Skeletal muscle cell (primary cell): ENCODE measurements around the gene CD40LG.

Source experiments
- DNase-seq: peaks from one replicate; pipeline ENCODE4 v3.0.0-alpha.2; 2010; ENCODE audit warnings: low read depth
- H3K4me3 ChIP-seq: 2 replicates; pipeline ENCODE4 v1.5.1; 2011; ENCODE audit warnings: low read depth, mild to moderate bottlenecking, control low read depth, low read length, moderate library complexity

Gene CD40LG

GRCh38 chrX:136643243-136643642, 4.7 kb upstream of the CD40LG start:
- no peak for DNase-seq
- no peak overlapping the region for H3K4me3 ChIP-seq

DNA sequence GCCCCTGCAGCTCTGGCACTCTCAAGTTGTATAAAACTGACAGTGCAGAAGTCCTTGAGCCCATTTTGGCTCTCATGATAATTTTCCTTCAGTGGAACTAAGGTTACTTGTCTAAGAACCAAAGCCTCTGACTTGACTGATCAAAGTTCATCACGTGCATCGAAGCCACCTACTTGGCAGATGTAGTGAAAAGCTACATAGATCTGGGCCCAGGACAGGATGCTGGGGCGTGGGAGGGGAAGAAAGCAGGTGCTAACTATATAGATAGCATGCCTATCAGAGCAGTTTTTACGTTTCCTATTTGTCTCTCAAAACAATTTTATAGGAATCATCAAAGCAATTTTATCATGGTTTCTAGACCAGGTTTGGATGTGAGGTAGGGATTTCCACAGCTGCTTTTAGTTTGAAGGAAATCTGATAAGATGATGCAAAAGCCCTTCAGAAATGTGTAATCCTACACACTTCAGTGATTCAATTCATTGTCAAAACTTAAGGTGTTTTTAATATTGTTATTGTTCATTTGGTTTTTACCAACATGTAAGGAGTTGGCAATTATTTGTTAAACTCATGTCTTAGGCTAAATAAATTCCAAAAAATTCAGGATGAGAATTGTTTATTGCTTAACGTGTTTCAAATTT, 1.2 kb upstream of the CD40LG start:
- no peak for DNase-seq

DNA sequence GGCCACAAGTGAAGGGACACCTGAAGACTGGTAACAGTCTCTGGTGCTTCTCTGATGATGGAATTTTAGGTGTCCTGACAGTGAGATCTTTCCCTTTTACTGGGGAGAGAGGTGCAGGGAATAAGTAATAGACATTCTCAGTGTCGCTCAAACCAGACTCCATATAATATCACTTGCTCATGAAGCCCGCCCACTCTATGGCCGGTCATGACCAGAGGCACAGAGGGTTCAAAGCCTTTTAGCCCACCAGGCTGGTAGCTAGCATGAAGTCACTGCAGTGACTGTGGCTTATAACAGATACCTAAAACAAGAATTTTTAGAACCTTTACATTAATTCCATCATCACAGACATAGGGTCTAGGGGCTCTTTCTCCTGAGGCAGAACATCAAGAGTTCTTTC, 2.9 kb downstream of the CD40LG start:
- no peak overlapping the region for H3K4me3 ChIP-seq
- DNase-seq = no peak

More for the DNA sequence above, 1.2 kb upstream of the CD40LG start:
- no peak overlapping the region for H3K4me3 ChIP-seq

DNA sequence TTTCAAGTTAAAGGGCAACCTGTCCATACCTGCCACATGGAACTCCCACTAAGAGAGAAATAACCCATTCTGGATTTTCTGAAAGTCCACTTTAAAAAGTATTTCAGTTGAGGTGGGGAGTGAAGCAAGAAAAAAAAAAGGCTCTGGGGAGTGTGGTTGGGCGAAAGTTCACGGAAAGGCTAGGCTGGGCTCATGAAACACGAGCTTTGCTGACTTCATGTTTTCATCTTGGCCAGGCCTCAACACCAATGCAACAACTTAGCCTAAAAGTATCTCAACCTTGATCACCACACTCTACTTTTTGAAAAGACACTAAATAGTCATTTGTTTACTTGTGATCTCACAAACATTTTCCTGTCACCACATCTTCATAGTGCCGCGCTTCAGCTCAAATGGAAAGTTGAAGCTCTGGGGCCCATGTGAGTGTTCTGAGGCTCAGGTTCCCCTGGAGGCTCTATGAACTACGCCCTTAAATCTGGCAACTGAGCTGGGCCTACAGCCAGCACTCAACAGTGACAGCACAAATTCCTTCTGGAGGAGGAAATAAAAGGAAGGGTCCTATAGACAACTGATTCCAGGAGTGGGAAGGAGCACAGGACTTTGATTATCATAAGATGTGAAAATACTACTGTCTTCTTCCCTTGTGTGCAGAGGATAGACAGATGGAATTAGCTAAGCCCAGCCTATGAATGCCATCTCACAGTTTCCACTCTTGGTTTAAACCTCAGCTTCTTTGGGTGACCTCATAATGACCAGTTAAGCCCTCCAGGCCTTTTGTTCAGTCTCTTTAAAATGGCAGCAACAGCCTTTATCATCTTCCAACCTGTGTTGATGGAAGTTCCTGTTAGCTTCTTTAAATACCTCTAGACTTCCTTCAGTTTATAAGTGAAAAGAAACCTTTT, 5.1 kb downstream of the CD40LG start:
- no peak overlapping the region for H3K4me3 ChIP-seq
- peak; percentile 8 for DNase-seq

DNA sequence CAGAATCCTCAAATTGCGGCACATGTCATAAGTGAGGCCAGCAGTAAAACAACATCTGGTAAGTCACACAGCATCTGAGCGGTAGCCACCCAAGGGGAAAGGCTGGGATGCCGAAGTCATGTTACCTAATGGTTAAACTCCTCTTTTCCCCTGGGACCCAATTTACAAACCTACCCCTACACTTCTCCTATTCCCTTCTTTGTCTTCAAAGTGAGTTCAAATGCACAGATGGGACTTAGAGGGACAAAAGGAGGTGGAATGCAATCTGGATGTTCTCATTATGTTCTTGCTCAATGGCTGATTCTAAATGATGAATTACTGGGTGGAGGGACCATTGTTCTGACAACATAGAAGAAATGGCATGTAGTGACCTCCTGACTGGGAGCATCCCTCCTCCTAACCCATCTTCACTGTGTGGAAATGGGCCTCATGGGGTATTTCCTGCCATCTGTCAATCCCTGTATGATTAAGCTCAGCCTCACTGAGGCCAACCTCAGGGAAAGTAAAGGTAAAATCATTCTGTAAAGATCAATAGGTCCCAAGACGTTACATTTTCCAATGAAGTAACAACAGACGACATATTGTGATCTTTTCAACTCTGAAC, 8.5 kb downstream of the CD40LG start:
- no peak overlapping the region for H3K4me3 ChIP-seq
- DNase-seq = no peak

- H3K4me3 ChIP-seq = no peak overlapping the region
- no peak for DNase-seq
Observed at GRCh38 chrX:136658151-136658550, 10.2 kb downstream of the CD40LG start.

DNA sequence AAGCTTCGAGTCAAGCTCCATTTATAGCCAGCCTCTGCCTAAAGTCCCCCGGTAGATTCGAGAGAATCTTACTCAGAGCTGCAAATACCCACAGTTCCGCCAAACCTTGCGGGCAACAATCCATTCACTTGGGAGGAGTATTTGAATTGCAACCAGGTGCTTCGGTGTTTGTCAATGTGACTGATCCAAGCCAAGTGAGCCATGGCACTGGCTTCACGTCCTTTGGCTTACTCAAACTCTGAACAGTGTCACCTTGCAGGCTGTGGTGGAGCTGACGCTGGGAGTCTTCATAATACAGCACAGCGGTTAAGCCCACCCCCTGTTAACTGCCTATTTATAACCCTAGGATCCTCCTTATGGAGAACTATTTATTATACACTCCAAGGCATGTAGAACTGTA, 11.2 kb downstream of the CD40LG start:
- no peak for DNase-seq
- H3K4me3 ChIP-seq = no peak overlapping the region

DNA sequence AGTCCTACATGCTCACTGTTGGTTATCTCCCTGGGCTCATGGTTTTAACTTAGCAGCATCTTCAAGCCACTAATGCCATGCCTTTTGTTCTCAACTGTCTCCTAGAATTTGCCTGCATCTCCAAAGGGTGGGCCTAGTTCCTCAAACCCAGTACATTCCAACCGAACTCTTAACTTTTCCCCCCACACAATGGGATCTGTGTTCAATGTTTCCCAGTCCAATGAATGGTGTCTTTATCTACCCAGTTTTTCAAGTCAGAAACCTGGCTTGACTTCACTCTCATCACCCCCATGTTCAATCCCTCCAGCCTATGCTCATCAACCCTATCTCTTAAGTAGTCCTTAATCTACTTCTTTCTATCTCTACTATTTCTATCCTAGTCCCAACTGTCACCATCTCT, 12.9 kb downstream of the CD40LG start:
- no peak overlapping the region for H3K4me3 ChIP-seq
- no peak for DNase-seq

- no peak for DNase-seq
Observed at GRCh38 chrX:136662104-136662503, 14.1 kb downstream of the CD40LG start.

DNA sequence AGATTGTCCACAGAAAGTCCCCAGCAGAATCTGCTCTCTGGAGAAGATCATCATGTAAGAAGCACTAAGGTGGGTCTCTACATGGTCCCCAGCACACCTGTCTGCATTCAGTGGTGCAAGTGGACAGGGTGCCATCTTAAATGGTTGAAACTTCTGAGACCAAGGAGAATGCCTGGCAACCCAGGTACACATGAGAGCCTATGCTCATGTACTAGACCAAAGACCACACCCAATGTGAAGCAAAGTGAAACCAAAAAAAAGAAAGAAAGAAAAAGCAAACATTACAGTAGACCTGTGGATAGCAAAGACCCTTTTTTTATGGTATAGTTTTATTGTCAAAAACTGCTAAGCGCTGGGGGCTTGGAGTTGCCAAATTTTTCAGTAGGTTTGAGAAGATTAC, 15.0 kb downstream of the CD40LG start:
- no peak overlapping the region for H3K4me3 ChIP-seq
- DNase-seq = no peak

More at GRCh38 chrX:136662104-136662503, 14.1 kb downstream of the CD40LG start:
- H3K4me3 ChIP-seq = no peak overlapping the region

DNA sequence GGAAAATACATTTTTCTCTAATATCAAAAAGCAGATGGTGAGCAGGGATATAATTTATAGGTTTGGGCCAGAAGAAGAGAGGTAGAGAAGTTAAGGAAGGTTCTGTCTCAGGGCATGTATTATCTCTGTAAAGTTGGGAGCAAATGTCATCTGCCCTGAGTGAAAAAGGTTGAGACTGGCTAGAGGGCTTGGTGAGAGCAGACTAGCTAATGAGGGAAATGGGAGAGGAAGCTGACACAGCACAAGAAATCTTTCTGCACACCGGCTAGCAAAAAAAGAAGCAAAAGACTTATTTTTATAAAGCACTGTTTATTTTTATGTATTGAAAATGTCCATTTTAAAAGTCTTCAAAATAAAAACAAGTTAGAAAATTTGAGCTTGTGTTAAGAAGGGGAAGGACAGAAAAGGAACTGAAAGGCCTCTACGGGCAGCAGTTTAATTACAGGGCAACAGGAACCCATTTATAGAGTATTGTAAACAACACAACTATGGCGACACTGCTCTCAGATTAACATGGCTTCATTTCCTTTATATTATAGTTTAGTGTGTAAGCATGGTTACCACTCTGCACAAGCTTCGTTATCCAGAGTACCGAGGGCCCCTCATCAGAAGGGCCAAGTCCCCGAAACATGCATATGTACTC, 17.4 kb downstream of the CD40LG start:
- DNase-seq = no peak
- no peak overlapping the region for H3K4me3 ChIP-seq

DNA sequence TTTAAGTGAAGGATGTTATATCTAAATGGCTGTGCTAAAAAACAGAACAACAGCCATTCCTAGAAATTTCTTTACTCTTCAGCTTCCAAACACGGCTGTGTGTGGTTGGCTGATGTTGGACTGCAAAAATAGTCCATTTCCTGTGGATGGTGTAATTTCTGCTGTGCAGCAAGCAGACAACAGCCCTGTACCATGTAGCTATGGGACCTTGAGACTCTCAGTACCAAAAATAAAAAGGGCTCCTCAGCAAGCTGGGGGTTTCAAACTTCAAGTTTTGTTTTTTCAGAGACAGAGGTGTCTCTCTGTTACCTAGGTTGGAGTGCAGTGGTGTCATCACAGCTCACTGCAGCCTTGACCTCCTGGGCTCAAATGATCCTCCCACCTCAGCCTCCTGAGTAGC, 18.1 kb downstream of the CD40LG start:
- no peak for DNase-seq
- H3K4me3 ChIP-seq = no peak overlapping the region

- H3K4me3 ChIP-seq = no peak overlapping the region
- no peak for DNase-seq
Observed at GRCh38 chrX:136667446-136668168, 19.6 kb downstream of the CD40LG start.

GRCh38 chrX:136671006-136671610, 23.1 kb downstream of the CD40LG start:
- DNase-seq = no peak

GRCh38 chrX:136674270-136674985, 26.5 kb downstream of the CD40LG start:
- H3K4me3 ChIP-seq = no peak overlapping the region
- no peak for DNase-seq

More at GRCh38 chrX:136671006-136671610, 23.1 kb downstream of the CD40LG start:
- H3K4me3 ChIP-seq = no peak overlapping the region

GRCh38 chrX:136679531-136679930, 31.6 kb downstream of the CD40LG start:
- DNase-seq = no peak
- H3K4me3 ChIP-seq = no peak overlapping the region

DNA sequence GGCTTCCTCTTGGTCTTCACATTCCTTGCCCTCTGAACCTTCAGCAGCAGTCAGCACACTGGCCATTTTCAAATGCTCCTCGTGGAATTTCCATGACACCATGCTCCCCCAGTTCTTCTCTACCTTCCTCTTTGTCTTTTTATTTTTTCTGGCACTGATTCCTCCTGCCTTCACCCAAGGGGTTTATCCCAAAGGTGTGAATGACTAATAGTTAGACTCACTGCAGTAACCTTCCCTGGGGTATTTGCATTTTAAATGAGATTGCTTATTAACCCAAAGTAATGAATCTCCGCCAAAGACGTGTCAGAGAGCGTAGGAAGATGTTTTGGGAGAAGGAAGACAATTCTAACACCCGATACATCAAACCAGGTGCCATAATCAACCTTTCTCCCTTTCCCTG, 36.2 kb downstream of the CD40LG start:
- DNase-seq = no peak
- H3K4me3 ChIP-seq = no peak overlapping the region

- no peak for DNase-seq
- H3K4me3 ChIP-seq = no peak overlapping the region
Observed at GRCh38 chrX:136687457-136687856, 39.5 kb downstream of the CD40LG start.
